NOMO-1 treated with dmso at 0.1 percent for 144 hours (cell line): Measurements from ENCODE around the gene FUT7.

Experiments
- DNase-seq: peaks from one replicate; lab custom pipeline; 2025; ENCODE audit not compliant: unreplicated experiment; lab: John Stamatoyannopoulos, UW

Gene FUT7

DNA sequence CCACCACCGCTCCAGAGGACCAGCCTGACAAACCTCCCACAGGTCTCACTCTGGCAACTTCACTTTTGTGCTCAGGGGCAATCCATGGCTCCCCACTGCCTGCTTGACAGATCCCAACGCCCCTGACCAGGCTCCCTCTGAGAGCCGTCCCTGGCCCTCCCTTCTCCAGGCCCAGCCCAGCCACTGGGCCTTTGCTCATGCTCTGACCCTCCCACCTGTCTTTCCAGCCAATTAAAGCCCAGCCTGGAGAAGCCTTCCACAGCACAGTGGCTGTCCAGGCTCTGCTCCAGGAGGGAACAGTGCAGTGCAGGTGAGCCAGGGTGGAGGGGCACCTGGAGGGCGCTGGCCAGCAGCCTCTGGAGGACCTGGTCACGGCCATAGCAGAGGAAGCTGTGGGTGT, 18.7 kb upstream of the FUT7 start:
- no peak for DNase-seq

DNA sequence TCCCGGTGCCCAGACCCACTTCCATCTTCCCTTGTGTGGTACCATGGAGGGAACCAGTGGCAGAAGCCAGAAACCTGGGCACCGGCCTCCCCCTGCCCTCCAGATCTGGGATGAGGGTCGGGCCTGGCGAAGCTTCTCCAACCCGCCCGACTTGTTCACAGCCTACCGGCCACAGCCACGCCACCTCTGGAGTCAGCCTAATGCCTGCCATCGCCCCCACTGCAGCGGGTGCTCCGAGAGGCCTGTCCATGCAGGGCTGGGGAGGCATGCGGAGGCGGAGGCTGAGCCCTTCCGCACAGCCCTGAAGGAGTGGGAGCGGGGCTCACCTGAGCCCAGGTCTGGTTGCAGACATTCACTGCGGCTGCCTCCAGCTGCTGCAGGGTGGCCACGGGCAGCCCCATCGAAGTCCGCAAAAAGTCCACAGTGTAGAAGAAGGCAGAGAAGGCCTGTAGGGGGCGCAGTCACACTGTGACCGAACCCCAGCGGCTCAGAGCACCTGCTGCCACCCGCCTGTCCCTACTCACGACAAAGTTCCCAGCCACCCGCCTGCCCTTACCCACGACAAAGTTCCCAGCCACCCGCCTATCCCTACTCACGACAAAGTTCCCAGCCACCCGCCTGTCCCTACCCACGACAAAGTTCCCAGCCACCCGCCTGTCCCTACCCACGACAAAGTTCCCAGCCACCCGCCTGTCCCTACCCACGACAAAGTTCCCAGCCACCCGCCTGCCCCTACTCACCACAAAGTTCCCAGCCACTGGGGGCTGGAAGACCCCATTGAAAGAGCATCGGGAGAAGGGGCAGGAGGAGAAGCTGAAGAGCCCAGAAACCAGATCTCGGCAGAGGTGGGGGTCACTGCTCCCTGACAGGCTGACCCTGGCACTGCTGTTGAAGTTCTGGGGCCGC, 17.9 kb upstream of the FUT7 start:
- peak; percentile 49 for DNase-seq

DNA sequence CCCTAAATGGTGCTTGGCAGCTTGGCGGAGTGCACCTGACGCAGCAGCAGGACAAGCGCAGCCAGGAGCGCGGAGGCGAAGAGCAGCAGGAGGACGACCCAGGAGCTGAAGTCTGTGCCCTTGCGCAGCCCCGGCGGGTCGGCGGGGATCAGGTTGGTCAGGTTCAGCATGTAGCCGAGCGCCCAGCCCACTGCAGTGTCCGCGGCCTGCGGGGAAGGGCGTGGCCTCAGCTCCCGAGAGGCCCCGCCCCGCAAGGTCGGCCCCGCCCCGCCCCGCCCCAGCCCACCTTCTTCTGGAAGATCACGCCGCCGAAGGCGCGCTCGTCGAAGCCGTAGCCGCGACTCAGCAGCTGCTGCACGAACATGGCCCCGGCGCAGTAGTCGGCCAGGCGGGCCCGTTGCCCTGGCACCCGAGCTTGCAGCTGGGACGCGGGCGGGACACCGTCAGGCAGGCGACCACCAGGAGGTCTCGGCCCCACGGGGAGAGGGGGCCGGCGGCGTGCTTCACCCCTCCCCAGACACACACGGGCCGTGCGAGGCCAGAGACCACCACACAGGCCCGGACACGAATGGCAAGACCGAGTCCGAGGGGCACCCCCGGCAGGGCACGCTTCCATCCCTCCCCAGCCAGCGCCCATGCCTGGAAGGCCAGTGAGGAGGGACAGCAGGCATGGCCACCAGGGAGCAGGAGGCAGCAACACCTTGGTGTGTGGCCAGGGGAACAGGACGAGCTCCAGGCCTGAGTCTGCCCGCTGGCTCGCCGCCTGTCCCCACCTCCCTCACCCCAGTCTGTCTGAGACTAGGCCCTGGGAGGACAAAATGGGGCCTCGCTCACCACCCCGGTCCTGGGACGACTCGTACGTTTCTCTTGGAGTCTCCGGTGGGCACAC, 17.0 kb upstream of the FUT7 start:
- DNase-seq: no peak

DNA sequence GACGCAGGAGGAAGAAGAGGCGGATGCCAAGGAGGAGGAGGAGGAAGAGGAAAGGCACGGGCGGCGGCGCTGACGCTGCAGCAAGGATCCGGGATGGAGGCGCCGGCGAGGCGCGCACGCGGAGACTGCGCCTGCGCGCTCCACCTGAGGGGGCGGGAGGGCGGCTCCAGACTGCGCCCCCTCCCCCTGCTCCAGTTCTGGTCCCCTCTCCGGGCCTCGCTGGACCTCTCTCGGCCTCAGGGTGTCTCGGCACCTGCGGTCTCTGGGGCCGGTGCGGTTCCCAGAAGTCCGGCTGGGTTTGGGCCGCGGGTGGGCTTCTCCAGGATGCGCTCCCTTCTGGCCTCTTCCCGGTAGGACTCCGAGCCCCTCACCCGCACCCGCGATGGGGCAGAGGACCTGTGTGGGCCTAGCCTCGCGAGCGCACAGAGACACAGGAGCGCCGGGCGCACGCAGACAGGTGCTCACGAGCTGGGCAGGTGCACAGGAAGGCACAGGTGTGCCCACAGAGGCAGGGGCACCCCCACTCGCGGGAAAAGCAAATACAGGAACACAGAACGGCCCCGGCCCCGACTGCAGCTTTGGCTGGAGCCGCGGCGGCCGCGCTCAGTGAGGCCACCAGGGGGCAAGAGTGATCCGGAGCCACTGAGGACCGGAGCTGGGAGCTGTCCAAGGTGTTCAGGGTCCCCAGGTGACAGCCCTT, 14.3 kb upstream of the FUT7 start, which contains the start of gene NPDC1:
NPDC1 (minus strand) TSS at position 90 of the 700 bp plus-strand sequence. CDS start 188 bp downstream, outside the sequence.
- DNase-seq: peak; percentile 63

DNA sequence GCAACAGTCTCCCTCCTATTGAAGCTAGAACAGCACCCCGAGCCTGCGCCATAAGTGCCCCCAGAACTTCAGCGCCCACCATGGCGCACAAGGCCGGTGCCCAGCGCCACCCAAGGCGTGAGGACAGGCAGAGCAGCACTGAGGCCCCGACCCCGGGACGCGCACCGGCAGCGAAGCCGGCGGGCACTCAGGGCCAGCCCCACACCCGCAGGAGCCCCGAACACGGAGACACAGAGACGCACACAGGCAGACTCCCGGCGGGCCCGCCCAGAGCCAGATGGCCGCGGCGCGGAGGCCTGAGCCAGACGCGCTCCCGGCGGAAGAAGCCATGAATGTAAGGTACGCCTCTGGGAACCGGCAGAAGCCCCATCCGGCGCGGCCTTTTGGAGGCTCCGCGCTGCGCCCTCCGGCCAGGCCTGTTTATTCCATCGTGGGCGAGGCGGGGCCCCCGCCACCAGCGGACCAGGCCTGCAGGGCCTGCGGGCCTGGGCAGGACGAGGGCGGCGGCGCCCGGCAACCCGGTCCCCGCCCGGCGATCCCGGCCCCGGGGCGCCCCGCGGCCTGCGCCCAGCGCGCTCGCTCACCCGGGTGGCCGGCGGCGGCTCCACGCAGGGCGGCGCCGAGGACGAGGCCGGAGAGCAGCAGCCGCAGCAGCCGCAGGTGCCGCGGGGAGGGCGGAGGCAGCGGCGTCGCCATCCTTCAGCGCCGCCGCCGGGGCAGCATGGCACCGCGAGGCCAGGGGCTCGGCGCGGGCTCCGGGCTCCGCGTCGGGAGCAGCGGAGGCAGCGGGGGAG, 13.6 kb upstream of the FUT7 start:
- DNase-seq: no peak

DNA sequence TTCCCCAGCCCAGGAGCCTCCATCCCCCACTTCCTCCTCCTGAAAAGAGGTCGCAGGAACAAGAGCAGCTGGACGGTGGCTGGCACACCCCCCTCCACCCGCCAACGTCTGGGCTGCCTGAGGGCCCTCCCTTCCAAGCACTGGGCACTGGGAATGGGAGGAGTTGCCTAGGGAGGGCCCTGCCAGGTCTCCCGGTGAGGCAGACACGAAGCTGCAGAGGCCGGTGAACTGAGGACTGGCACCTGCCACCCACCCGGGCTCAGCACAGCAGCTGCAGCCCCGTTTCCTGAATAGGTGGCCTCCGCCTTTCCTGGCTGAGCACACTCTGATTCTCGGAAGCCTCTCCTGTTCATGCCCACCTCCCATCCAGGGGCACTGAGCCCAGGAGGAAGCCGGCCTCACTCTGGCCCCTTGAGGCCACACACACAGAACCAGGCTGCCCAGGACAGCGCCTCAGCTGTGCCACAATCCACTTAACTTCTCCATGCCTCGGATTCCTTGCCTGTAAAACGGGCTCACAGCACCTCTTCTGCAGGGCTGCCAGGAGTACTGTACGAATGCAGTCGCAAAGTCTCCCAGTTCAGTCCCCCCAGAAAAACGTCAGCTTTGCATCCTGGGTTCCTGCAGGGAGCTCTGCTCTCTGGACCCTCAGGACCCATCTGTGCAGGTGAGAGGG, 12.8 kb upstream of the FUT7 start:
- no peak for DNase-seq

DNA sequence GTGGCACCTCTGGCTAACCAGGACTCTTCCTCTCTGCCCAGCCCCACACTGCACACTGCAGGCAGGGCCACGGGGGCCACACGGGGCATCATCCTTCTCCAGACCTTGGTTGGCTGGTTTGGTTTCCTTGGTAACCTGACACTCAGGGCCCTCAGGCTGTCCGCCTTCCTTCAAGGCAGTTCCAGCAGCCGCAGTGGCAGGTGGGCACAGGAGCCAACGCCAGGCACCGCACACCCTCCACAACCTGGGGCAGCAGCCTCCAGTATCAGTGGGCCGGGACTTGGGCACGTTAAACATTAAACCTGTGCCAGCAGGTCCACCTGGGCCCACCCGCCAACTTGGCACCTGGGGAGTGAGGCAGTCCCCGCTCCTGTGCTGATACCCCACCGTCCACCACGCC, 12.1 kb upstream of the FUT7 start:
- no peak for DNase-seq

DNA sequence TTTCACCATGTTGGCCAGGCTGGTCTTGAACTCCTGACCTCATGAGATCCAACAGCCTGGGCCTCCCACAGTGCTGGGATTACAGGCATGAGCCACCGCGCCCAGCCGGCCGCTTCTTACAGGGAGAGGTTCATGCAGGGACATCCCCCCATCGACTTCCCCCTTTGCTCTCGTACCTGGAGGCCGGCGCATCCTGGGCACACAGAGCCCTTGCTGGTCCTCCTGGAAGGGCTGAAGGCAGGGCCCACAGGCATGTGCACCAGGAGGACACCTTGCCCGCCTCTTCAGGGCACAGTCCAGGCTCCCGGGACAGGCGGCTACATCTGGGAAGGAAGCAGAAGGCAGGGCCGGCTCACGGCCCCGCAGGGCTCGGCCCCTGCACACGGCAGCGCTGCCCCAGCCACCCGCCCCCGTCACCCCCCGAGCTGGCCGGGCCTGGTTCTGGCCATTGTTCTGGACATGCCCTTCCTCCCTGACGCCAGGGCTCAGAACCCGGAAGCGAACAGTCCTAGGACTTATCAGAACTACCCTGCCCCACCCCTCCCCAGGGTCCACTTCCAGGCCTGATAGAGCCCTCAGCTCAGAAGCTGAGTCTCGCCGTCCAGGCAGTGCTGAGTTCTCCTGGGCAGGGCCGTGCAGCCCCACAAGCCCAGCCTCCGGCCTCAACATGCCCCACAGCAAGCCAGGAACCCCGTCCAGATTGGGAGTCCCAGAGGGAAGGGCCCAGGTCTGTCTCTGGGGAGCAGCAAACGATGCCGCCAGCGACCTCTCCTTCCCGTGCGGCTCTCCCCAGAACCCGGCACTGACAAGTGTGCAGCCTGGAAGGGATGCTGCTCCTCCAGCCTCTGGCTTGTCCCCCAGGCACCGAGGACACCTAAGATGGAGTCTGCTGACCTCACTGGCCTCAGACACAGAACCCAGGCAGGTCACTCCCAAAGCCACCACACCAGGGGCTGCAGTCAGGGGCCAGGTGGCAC, 11.2 kb upstream of the FUT7 start:
- DNase-seq: no peak

DNA sequence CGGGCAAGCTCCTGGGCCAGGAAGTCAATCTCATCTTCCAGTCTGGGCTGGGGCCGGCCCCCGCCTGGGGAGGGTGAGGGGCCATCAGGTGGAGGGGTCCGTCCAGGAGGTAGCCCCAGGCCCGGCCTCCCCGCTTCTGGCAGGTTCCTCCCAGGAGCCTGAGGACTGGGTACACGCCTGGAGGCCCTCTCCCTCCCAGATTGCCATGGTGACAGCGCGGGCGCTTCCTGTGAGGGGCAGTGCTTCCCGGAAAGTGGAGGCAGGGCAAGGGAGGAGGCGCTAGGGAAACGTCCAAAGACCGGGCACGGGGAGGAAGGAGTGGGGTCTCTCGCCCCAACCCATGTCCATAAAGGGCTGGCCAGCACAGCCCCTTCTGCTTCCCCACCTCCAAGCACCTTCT, 9.2 kb upstream of the FUT7 start:
- DNase-seq: no peak

DNA sequence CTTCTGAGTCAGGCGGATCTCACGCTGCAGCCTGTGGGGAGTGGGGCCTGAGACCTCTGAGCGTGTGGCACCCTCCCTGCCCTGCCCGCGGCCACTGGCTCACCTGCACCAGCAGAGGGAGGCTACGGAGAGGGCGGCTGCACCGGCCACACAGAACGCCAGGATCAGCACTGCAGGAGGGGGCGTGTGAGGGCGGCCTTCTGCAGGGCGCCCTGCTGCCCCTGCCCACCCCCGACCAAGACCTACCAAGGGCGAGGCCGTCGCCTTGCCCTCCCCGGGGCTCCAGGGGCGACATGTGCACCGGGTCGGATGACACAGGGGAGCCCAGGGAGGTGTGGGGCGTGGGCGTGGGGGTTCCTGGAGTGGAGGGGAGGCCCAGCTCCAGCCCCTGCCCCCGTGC, 8.7 kb upstream of the FUT7 start:
- no peak for DNase-seq

DNA sequence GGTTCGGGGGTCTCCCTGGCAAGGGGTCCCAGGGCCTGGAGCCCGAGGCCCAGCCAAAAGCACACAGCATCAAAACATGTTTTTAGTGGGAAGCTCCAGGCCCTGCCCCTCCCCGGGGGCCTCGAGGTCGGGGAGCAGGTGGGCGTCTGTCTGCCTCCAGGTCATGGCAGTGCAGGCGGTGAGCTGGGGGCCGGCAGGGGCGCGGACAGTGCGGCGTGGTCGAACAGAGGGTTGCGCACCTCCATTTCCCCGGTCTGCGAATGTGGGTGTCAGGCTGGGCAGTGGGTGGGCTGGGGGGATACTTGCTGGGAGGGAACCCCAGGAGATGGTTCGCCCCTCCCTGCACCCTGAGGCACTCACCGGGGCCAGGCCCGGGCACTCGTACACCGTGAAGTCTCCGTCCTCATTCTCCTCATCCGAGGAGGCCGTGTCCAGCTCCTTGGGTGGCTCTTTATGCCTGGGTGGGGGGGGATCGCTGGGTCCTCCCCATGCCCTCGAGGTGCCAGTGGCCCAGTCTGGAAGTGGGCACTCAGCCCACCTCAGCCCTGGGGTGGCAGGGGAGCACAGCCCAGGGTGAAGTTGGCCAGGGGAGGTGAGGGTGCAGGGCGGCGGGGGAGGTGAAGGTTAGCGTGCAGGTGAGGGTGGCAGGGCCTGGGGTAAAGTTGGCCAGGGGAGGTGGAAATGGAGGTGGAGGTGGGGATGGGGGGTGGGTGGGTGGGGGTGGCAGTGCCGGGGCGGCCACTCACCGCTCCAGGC, 7.9 kb upstream of the FUT7 start:
- DNase-seq: no peak

DNA sequence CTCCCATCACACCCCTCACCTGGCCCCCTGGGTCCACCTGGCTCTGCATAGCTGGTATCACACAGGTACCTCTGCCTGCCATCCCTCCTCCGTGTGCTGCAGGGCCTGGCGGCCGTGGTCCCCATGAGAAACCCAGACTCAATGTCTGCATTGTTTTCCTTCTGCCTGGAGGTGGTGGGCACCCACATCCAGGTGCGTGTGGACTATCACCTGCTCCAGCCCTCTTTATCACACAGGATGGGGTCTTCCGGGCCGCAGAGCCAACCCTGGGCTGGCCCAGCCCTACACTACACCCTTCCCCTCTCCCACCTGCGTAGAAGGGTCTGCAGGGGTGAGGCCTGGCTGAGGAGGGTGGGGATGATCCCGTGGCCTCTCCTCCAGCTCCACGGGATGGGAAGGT, 7.0 kb upstream of the FUT7 start:
- no peak for DNase-seq

DNA sequence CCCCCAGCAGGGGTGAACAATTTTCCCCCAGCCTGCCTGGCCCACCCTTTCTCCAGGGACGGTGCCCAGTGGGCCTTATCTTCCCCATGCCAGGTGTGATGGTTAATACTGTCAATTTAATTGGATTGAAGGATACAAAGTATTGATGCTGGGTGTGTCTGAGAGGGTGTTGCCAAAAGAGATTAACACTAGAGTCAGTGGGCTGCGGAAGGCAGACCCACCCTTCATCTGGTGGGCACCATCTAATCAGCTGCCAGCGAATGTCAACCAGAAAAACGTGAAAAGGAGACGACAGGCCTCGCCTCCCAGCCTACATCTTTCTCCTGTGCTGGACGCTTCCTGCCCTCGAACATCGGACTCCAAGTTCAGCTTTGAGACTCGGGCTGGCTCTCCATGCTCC, 5.6 kb upstream of the FUT7 start:
- no peak for DNase-seq

DNA sequence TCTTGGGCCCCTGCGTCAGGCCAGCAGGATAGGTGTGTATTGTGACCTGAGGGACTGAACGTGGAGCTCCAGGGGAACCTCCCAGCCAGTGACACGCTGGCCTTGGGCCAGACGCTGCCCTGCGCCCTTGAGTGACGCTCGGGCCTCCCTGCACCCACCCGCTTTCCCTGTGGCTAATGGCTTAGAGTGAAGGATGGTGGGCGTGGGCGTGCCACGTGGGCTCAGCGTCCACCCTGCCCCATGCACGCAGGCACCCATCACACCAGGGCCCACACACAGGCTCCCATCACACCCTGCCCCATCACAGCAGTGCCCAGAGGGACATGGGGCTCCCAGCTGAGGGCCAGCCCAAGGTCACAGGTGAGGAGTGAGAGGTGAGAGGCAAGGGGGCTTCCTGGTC, 5.1 kb upstream of the FUT7 start:
- no peak for DNase-seq

DNA sequence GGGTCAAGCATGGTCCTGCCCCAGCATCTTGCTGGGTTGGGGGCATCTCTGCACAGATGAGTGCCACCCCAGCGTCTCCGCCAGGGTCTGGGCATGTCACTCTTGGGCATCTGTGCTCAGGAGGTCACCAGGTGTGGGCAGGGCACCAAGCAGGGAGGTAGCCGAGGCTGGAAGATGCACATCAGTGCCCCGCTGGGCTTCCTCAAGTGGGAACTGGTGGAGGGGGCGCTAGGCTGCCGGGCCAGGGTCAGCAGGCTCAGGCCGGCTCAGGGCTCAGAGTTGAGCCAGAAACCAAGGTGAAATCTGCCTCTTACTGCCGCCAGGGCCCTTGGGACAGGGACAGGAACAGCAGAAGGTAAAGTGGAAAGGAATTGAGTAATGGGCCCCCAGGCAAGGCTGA, 4.0 kb upstream of the FUT7 start:
- DNase-seq: no peak

DNA sequence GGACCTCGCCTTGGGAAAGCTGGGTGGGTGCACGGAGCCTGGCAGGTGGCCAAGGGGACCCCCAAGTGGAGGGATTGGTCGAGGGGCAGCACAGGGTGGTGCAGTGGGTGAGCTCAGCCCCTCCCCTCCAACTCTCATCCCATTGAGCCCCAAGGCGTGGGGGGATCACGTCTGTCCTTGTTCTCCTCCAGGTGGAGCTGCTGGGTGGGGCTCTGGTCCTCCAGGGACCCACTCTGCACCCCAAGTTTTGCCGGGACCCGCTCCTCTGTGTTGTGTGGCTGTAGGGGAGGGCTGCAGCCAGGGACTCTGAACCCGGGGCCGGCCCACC, 3.6 kb upstream of the FUT7 start:
- no peak for DNase-seq

DNA sequence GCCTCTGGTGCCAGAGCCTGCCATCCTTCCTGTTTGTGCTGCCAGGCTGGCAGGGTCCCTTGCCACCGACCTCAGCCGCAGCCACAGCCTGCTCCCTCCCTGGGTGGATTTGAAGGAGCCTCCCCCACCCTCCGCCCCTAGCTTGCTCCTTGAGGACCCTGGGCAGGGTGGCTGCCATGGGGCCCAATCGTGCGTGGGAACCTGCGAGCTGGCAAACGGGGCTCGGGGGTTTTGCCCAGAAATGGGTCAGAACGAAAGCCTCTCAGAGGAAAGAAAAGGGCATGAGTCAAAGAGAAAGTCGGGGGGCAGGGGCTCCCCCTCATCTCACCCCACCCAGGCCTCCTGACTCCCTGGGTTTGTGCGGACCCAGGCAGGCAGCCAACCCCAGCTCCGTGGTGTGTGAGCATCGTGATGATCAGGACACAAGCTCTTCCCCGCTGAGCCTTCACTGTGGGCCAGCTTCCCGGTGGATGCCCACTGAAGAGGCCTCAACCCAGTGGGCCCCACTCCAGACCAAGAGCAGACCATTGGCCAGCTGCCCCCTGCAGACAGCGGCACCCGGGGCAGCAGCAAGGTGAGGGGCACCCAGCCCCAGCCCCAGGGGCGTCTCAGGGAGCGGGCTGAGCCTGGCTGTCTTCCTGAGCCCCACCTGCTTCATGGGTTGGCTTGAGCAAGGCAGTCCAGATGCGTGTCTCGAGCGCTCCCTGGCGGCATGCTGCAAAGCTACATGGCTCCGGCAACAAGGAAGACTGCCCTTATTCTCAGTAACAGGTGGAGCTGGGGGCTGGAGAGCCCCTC, 3.0 kb upstream of the FUT7 start:
- peak; percentile 88 for DNase-seq
